GM19328 (cell line): ENCODE results near the gene LRMDA.

Experiments
- ATAC-seq: cut with Tn5 transposase; IDR thresholded peaks from one replicate; pipeline ENCODE4 v1.9.1; 2021; ENCODE audit warnings: mild to moderate bottlenecking, moderate library complexity; ENCODE audit not compliant: unreplicated experiment

Gene LRMDA

DNA sequence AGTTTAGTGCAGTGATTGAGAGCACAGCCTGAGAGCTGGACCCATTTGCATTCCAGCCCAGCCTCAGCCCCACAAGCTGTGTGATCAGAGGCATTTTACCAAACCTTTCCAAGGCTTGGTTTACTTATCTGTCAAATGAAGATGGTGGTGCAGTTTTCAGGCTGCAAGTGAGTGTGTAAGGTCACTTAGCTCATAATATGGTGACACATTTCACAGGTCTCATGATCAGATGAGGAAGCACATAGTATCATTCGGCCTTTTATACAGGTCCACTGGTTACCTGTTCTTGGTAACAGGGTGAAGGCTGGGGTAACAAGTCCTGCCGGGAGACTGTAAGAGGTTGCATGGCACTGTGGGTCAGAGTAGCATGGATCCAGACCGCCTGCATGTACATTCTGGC is 371.7 kb downstream of the LRMDA start:
- no peak for ATAC-seq

DNA sequence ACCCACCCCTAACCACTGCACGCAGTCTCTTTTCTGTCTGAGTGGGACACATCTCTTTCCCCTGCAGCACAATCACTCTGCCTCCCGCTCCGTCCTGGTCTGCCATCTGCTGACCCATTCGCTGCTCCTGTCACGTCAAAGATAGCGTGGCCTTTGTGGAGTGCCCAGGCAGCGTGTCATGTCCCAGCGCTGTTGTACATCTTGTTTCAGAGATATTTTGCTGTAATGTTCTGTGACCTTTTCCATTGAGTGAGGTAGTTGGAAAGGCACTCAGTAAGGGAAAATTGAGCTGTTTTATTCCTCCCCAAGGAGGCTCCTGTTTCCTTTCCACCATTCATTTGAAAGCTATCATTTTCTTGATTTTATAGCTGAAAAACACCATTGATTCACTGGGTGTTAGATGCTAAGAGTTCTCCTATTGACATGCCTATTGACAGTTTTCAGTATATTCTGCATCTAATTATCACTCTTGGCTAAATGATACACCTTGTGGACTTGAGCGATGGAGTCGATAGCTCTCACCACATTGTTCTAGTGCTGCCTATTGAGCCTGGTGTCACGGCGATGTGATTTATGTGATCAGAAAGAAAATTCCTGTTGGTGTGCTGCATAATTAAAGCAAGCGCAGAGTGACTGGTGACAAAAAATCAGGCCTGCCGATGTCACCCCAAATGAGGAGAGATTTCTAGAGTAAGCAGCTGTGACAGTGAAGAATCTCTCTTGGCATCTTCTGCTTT is 372.6 kb downstream of the LRMDA start:
- ATAC-seq = no peak

DNA sequence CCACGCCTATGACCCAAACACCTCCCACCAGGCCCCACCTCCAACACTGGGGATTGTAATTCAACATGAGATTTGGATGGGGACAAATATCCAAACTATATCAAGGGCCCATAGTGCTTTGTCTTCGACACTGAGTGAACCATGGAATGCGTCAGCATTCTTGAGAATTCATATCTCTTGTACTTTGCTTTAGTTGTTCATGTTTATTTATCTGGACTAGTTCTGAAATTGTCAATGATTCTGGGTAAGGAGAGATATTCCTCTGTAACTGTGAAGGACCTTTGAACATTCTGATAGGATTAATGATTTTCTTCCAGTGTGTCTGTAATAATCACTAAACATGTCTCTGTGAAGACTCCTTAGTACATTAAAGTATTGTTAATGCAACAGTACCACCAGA is 374.8 kb downstream of the LRMDA start:
- no peak for ATAC-seq

DNA sequence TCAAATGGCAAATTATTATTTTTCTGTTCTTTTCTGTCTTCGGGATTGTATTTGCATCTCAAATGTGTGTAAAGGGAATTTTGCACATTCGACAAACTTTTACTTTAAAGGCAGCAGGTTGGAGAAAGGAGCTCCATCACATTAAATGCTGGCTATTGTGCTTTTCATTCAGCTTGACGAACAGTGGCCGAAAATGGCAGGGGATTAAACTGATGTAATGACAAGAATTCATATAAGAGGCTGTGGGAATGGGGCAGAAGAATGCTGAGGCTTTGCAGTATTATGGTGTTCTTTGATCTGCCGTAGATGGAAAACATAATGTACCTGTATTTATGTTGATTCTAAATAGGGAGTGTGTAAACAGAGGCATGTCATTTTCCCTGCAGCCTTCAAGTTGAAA is 376.0 kb downstream of the LRMDA start:
- no peak for ATAC-seq

DNA sequence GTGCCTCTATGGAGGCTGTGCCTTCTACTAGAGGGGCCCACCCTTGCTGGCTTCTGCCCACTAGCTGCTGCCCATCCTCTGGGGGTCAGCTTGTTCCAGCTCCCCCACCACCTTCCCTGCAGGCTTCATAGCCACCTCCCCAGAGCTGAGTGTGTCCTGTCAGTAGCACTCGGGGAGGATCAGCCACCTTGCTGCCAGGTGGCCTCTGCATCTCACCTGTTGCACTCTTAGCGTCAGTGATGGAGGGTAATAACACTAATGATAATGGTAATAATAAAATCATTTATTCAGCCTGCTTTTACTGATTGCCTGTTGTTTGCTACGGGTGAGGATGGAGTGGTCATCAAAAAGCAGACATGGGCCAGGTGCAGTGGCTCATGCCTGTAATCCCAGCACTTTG is 377.6 kb downstream of the LRMDA start:
- no peak for ATAC-seq

DNA sequence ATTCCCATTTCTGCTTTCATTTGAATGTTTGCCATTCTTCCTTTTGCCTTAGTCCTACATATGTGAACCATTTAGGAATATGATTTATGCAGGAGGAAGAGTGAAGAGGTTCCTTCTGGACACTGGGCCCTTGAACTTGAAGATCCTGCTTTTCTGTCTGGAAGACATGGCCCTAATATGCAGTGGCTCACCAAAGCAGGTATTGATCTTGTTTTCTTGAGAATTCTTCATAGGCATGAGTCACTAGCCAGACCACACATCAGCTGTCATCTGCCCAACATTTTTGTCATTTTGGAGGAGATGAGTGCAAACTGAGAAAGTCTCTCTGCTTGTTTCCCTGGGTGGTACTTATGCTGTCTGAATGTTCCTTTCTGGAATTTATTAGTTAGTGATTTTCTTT is 382.6 kb downstream of the LRMDA start:
- no peak for ATAC-seq

DNA sequence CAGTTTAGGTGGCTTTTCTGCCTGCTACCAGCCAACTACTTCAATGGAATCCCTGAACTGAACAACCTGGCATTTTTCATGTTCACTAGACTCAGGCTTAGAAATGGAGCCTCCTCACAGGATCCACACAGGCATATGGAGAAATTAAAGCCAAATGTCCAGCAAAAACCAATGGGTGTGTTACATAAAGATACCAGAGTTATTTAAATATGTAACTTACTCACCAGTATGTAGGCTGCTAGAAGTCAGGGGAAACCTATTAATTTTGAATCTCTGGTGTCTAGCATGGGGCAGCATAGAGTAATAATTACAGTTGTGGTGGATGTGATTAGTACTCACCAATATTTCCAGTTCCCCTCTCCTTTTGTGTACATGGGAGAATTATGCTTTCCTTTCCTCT is 383.6 kb downstream of the LRMDA start:
- ATAC-seq = no peak

DNA sequence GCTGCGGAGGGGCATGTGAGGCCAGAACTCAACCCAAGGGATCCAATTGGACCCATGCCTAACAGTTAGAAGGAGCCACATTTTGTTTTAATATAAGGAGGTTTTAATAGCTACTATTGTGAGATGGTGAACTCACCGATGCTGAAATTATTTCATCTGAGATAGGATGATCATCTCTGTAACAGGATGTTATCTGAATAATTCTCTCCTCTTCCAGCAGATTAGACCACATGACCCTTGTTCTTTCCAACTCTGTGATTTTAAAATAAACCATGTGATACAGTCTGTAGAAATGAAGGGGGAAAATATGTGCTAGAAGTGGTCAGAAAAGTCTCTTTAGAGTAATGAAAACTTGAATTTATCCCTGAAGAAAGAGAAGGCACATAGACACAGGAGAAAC is 385.8 kb downstream of the LRMDA start:
- ATAC-seq = no peak

DNA sequence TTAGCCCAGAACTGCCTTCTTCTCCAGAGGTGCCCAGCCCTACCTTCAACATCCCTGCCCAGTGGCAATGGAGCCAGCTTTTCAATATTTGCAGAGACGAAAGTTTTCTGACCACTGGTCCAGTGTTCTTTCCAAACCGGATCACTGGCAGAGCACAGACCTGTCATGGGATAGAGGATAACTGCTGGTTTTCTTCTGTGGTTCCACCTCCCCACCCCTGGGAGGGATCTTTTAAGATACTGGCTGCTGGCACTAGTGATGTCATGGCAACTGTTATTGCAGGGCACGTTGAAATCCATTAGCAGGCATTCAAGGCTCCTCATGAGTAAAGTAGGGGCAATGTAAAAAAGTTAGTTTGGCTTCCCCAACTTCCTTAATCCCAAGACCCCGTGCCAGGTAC is 387.1 kb downstream of the LRMDA start:
- ATAC-seq = no peak

DNA sequence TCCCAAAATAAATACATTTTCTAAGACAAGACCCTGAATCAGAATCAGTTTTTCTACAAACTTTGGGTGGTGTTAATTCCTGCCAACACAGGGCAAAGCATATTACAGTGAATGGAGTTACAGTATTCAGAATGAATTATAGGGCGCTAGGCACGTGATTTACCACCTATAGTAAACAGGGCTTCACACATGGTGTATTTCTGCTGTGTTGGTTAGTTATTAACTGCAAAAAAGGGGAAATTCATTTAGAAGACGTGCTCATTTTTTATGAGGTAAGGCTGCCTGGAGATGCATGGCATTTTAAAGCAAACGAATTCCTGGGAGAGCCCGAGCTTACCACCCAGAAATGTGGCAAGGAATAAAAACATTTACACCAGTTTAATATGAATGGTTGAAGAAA is 393.8 kb downstream of the LRMDA start:
- no peak for ATAC-seq

DNA sequence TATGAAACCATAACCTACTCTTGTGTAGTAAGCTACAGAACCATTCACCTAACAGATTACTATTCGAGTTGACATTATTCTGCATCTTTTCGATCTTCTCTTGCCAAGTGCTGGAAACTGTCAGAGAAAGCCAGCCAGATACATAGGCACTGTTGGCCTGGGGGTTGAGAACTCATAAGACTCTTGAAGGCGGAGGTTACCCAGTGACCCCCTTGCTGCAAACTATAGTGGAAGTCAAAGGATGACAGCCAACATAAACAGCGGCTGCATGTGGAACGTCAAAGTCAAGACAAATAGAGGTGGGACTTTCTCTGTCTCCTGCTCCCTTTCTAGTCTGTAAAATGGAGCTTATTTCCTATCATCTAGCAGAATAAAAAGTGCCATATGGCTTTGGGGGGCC is 394.2 kb downstream of the LRMDA start:
- ATAC-seq = no peak

DNA sequence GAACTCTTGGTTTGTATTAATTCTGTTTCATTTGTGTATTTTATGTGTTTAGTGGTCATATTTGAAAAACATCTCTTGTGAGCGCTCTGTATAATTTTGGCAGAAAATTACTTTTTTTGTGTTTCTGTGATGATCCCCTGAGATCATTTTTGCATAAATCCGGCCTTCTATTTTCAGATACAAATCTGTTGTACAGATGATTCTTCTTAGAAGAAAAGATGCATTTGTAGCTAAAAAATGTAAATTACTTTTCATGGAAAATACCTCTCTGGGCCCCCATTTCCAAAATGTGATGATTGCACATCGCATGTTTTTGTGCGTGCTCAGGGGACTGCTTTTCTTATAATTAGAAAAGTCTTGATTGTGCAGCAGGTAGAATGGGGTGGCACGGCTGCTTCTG is 395.4 kb downstream of the LRMDA start:
- ATAC-seq = no peak

DNA sequence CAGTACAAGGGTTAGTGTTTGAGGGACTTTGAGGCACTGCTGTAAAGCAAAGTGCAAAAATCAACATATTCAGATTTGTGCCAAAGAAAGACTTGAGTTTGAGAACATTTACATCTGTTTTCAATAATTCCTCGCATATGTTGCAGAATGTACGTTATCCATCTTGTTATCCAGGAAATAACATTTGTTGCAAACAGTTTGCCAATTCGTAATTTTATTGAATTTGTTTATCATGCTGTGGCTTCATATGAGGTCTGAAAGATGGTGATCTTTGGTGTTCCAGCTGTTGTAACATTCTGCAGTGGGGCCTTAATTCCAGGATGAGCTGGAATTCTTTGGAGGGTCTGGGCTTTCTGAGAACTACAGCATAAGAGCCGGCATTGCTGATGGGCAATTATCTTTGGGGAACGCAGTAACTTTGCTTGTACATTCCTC is 396.2 kb downstream of the LRMDA start:
- no peak for ATAC-seq

DNA sequence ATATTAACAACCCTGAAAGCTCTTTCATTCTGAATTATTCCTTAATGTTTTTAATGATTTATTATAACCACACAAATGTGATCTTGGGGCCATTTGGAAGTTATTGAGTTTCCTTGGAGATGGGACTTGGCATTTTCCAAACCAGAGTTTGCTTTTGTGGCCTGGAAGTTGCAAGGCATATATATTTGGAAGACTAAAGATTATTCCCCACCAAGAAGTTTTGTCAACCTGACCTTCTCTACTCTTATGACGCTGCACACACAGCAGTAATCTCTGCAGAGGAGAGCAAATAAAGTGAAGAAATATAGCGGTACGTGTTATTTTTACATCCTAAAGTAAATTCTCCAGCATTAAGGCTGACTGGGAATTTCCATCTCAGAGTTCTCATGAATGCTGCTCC is 397.0 kb downstream of the LRMDA start:
- ATAC-seq = no peak

DNA sequence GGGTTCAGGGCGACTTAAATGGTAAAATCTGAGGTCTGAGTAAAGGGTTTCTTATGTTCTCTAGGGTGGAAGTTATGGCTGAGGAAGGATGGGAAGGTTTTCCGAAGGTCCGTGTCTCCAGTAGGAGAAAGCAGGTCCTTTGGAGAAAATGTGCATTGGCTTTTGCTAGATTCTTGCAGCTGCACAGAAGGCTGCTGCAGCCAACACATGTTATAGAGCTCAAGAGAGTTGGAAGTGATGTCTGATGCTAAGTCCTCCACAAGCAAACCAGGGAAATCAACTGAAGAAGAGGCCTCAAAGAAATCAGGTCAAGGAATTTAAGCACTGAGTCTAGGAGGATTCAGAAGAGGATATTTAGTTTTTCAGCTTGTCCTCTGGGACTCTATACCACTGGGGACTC is 404.6 kb downstream of the LRMDA start:
- no peak for ATAC-seq

DNA sequence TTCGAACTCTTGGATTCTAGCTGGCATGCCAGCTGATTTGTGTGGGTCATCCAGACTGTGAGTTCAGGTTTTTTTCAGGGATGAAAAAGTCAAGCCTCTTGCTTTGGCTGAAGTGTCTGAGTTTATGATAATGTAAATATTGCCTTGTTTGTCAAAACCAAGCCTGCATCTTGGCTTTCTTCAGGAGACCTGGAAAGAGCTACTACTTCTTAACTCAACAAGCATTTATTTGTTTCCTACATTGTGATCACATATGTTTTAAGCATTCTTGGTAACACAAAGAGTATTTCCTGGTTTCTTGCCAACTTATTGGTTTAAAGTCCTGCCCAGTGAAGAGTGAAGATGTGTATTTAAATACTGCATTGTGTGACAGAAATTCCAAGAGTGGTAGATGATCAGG is 407.1 kb downstream of the LRMDA start:
- no peak for ATAC-seq

DNA sequence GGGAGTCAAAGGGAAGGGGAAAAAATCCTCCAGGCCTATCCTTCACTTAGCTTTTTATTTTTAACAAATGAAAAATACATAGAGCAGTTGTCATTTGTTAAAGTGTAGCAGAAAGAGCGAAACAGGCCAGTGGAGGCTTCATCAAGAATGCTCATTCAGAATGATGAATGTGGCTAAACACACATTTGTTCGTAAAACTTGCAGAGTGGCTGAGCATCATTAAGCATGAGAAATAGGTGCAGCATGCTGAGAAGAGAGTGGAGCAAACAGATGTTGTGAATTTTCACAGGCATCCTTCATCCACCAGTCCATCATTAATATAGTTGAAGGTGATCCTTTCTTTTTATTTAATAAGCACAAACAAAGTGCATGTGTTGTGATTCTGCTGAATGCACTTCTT is 407.6 kb downstream of the LRMDA start:
- no peak for ATAC-seq

DNA sequence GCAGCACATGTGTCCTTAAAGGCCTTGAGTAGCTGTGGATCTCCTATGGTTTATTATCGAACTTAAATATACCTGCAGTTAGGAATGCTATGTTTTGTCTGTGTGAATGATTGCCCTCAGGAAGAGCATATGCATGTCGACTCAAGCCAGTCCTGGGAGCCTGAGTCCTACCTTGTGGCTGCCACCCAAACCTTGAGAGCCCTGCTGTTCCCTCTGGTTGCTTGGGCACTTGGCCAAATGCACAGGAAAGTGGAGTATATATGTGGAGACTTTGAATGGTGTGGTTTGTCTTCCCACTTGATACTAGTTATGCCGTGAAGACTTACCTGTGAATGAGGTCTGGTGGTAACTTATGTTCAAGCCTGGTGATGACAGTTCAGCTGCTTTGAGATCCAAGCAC is 409.8 kb downstream of the LRMDA start:
- ATAC-seq = no peak

DNA sequence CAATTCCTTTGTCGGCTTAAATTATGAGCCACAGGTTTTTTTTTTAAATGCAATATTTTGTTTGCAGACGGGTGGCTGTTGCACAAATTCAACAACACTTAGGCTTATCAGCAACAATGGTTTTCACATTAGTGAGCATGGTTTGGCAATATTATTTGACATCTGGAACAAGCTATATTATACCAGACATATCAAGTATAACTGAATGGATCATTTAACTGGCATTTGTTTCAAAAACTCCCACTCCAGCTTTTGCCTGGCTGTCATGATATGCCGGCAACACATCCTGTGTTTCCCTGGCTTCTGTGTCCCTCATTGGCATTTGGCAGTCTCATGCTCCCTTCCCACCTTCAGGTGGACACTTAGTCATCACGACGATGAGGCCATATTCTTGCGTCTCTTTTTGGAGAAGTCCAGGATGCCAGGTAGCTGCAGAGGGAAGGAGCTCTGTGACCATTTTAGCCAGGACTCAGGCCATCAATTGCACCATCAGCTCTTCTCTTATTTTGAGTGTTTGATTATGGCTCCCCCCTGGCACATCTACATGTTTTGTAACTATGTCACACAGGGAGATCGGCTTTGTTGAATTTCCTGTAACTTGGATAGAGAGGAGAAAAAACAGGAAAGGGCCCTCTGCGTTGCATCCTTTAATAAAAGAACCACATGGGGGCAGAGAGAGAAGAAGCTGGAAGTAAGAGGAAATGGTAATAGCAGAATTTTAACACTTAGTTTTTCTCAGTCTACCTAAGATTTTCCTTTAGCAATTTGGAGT is 413.9 kb downstream of the LRMDA start:
- ATAC-seq = no peak

DNA sequence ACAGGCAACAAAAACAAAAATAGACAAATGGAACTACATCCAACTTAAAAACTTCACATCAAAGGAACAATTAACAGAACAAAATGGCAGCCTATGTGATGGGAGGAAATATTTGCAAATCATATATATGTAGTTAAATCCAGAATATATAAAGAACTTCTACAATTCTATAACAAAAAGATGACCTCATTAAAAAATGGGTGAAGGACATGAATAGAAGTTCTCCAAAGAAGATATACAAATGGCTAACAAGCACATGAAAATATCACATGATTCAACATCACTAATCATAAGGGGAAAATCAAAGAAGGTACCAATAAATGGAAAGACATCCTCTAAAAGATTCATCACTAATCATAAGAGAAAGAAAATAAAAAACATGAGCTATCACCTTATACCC is 416.1 kb downstream of the LRMDA start:
- ATAC-seq = no peak

DNA sequence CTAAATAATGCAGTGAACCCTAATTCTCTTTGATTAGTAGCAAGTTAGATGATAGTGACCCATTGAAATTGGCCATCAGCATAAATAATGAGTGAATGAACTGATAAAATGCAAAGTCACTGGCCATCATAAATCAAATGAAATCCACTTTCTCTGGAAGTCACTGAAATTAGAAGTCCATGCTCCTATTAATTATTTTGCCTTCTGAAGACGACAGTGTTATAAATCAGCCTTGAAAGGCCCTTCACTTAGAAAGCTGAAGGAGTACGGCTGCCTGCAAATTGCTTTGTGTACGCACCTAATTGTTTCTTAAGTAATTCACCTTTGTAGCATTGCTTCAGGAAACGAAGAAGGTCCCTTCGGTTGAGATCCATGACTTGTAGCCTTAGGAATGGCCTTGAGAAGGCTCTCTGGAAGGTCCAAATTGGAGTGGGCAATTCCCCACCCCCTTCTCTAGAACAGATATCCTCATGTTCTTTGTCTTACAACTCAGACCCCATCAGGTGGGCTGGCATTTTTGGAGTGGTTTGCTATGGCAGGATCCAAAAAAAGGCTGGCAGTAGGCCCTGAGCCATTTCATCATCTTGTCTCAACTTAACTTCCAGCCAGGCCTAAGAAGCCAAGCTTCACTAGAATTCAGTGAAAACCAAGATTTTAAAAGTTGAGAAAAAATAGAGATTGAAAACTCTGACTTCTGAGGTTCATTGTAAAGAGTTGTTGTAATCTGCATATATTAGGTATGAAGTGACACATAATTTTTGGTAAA is 420.3 kb downstream of the LRMDA start:
- no peak for ATAC-seq
